Testis (tissue), 2 donors: ENCODE measurements around the gene TOP3A.

Experiments
- POLR2A ChIP-seq: fragments of 450-650 bp; IDR thresholded peaks from one replicate; pipeline ENCODE4 v1.6.1; 2017; ENCODE audit warnings: antibody characterized with exemption, mild to moderate bottlenecking, moderate library complexity
- TF ChIP-seq, protein P1 (sequence below), 3 experiments: fragments of 450-650 bp in 2 of 3; fragments of 200-600 bp in 1 of 3; sonication (generic) in 1 of 3; IDR thresholded peaks; one replicate each; pipeline ENCODE4 v1.5.1; 2016 to 2019; ENCODE audit warnings: antibody characterized with exemption in 3 of 3, mild to moderate bottlenecking in 2 of 3, moderate library complexity in 1 of 3

DNA sequence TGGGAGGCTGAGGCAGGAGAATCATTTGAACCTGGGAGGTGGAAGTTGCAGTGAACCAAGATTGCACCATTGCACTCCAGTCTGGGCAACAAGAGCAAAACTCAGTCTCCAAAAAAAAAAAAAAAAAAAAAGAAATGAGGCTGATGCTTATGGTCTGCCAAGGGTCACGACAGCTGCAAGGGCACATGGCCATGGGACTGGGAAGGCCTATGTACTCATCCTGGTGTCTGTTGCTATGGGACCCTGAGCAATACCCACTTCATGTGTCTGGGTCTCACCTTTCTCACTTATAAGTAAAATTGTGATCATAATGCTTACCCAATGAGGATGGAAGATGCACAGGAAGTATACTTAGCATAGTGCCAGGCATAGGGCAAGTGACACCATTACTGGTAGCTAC is 37.7 kb downstream of the TOP3A start:
- TF ChIP-seq, protein P1, sequence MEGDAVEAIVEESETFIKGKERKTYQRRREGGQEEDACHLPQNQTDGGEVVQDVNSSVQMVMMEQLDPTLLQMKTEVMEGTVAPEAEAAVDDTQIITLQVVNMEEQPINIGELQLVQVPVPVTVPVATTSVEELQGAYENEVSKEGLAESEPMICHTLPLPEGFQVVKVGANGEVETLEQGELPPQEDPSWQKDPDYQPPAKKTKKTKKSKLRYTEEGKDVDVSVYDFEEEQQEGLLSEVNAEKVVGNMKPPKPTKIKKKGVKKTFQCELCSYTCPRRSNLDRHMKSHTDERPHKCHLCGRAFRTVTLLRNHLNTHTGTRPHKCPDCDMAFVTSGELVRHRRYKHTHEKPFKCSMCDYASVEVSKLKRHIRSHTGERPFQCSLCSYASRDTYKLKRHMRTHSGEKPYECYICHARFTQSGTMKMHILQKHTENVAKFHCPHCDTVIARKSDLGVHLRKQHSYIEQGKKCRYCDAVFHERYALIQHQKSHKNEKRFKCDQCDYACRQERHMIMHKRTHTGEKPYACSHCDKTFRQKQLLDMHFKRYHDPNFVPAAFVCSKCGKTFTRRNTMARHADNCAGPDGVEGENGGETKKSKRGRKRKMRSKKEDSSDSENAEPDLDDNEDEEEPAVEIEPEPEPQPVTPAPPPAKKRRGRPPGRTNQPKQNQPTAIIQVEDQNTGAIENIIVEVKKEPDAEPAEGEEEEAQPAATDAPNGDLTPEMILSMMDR (IDR thresholded peaks at IDR 0.05): no peak
- no peak for TF ChIP-seq POLR2A
